NCI-H146 treated with DMSO at 0.1 percent for 48 hours (cell line): Measurements from ENCODE around the gene TSPOAP1.

Experiments
- DNase-seq: peaks from one replicate; lab custom pipeline; 2025; ENCODE audit not compliant: unreplicated experiment; lab: John Stamatoyannopoulos, UW

Gene TSPOAP1

GRCh38 chr17:58278661-58279015 is 50.0 kb downstream of the TSPOAP1 start:
- DNase-seq, result no peak

- no peak for DNase-seq
Measured at GRCh38 chr17:58277802-58278595, 50.6 kb downstream of the TSPOAP1 start.

GRCh38 chr17:58277107-58277801 is 51.3 kb downstream of the TSPOAP1 start:
- DNase-seq, result no peak

- no peak for DNase-seq
Measured at GRCh38 chr17:58276423-58276822, 52.2 kb downstream of the TSPOAP1 start.

- DNase-seq, result no peak
Measured at GRCh38 chr17:58275417-58275816, 53.2 kb downstream of the TSPOAP1 start.

GRCh38 chr17:58273453-58274104 is 55.0 kb downstream of the TSPOAP1 start:
- no peak for DNase-seq

GRCh38 chr17:58272367-58273280 is 56.0 kb downstream of the TSPOAP1 start:
- DNase-seq, result no peak

GRCh38 chr17:58271216-58271931 is 57.2 kb downstream of the TSPOAP1 start:
- no peak for DNase-seq

GRCh38 chr17:58270476-58271215 is 57.9 kb downstream of the TSPOAP1 start:
- DNase-seq, result no peak

GRCh38 chr17:58269557-58270291 is 58.9 kb downstream of the TSPOAP1 start:
- DNase-seq, result no peak

- no peak for DNase-seq
Measured at GRCh38 chr17:58268774-58269556, 59.6 kb downstream of the TSPOAP1 start.

GRCh38 chr17:58268326-58268725 is 60.3 kb downstream of the TSPOAP1 start:
- DNase-seq, result no peak

GRCh38 chr17:58267347-58268324 is 61.0 kb downstream of the TSPOAP1 start:
- no peak for DNase-seq

- no peak for DNase-seq
Measured at GRCh38 chr17:58265902-58266875, 62.4 kb downstream of the TSPOAP1 start.

- DNase-seq, result no peak
Measured at GRCh38 chr17:58265271-58265670, 63.3 kb downstream of the TSPOAP1 start.
